HFF-Myc (cell line): ENCODE data around the gene PRPF38B.

ENCODE experiments used
- DNase-seq: peaks from one replicate; pipeline ENCODE4 v3.0.0-alpha.2; 2011; ENCODE audit warnings: low read depth; ENCODE audit errors: extremely low read depth
- H3K4me3 ChIP-seq: replicated peaks from 2 replicates; pipeline ENCODE4 v1.5.1; 2011; ENCODE audit warnings: low read depth, mild to moderate bottlenecking, control low read depth, low read length
- TF ChIP-seq, protein P1 (sequence below): IDR thresholded peaks from 2 replicates; pipeline ENCODE4 v1.5.1; 2012; ENCODE audit warnings: mild to moderate bottlenecking, low read depth, low read length, control low read depth; ENCODE audit errors: missing control alignments

PRPF38B gene

GRCh38 chr1:108653431-108654105 is 38.5 kb upstream of the PRPF38B start:
- no peak for DNase-seq
- no peak overlapping the region for H3K4me3 ChIP-seq
- TF ChIP-seq, protein P1, sequence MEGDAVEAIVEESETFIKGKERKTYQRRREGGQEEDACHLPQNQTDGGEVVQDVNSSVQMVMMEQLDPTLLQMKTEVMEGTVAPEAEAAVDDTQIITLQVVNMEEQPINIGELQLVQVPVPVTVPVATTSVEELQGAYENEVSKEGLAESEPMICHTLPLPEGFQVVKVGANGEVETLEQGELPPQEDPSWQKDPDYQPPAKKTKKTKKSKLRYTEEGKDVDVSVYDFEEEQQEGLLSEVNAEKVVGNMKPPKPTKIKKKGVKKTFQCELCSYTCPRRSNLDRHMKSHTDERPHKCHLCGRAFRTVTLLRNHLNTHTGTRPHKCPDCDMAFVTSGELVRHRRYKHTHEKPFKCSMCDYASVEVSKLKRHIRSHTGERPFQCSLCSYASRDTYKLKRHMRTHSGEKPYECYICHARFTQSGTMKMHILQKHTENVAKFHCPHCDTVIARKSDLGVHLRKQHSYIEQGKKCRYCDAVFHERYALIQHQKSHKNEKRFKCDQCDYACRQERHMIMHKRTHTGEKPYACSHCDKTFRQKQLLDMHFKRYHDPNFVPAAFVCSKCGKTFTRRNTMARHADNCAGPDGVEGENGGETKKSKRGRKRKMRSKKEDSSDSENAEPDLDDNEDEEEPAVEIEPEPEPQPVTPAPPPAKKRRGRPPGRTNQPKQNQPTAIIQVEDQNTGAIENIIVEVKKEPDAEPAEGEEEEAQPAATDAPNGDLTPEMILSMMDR, result no peak

DNA sequence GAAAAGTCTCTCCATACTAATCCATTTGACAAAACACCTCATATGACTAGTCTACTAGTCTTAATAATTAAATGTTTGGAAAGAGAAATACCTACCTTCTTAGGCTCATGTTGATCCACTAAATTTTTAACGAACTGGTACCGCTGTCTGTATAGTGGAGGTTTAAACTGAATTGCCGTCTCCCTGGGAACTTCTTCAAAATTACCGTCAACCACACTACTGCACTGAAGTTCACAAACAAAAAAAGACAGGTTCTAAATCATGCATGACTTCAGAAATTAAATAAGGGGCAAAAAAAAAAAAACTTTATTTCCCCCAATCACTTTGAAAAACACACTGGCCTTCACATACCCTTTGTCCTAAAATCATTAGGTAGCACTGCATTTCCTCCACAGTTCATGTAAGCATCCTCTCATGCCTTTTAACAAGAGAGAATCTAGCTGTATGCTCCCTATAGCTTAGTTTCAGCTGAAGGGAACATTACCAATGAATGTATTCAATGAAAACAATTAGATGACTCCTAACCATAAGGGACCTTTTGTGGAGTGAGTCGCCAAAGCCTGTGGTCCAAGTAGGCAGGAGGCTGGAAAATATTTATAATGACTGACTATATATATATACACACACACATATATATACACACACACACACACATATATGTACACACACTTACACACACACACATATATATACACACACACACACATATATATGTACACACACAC is 34.6 kb upstream of the PRPF38B start:
- H3K4me3 ChIP-seq, result no peak overlapping the region
- no peak for DNase-seq
- TF ChIP-seq, protein P1, result no peak

DNA sequence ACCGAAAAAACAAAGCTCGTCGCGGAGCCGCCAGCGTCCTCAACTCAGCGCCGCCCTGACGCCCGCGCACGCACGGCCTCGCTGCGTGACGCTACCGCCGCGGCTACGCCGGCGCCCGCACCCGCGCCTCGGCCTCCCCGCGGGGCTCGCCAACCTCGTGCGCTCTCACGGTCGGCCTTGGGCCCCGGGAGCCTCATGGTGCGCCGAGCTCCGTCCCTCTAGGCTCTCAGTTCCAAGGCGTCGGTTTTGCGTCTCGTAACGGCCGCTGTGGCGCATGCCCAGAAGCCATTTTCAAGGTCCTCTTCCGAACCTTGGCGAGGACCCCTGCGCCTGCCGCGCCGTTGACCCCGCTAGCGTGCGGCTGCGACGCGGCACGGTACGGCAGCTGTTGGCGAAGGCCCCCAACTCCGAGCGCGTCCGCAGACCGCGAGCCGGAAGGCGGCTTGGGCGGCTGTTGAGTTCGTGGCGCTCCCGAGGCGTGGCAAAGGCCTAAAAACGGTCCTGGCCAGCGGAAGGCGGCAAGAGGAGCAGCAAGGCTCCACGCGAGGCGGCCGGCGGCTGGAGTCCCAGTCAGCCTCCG is 31.0 kb upstream of the PRPF38B start, which contains the start of gene HENMT1:
TSS of gene HENMT1 (minus strand) at position 64 of the 580 bp plus-strand sequence. CDS start 1,209 bp downstream, outside the sequence.
- H3K4me3 ChIP-seq, result peak within 1 kb of the TSS; percentile 44
- TF ChIP-seq, protein P1, result no peak
- DNase-seq, result peak; percentile 10

DNA sequence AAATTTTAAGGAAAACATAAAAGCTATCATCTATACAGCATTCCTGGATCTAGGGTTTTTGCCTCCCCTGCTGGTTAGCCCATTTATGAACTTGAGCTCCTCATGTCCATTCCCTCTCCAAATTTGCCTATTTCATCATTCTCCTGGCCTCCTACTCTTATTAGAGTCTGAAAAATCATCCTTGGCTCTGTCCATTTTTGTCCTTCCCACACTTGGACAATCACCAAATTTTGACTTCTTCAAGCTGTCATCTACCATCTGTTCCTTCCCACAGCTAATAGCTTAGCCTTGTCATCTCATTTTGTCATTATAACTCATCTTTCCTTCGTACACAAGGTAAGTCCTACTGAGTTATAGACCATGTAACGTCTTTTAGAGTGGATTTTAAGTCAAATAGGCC is 29.0 kb upstream of the PRPF38B start:
- TF ChIP-seq, protein P1, result no peak
- DNase-seq, result no peak
- H3K4me3 ChIP-seq, result no peak overlapping the region

- TF ChIP-seq, protein P1, result no peak
- no peak for DNase-seq
- no peak overlapping the region for H3K4me3 ChIP-seq
Measured at GRCh38 chr1:108664481-108664880, 27.6 kb upstream of the PRPF38B start.

- TF ChIP-seq, protein P1, result no peak
- no peak for DNase-seq
- H3K4me3 ChIP-seq, result no peak overlapping the region
Measured at GRCh38 chr1:108665067-108665466, 27.0 kb upstream of the PRPF38B start.
